Naive thymus-derived CD8-positive, alpha-beta T cell (primary cell): Measurements from ENCODE around the gene TLCD2. TPM values are rescaled to one million over a fixed set of nuclear protein-coding genes. Genes with fewer than 3 reads are reported as not detected.
A peak's percentile ranks its signal among the peaks of the same experiment; 100 is the strongest.
"Not testable (repeated sequence)": the region's sequence is repeated elsewhere in the genome, so short reads cannot be mapped to it uniquely, and the experiment has no call there.

Experiments
- ATAC-seq, 2 donors: fragments of 150-1000 bp; cut with Tn5 transposase in 1 of 2; sonication (Bioruptor Pico), chemical (Tn5 transposase) in 1 of 2; 1 replicate in 1 of 2; 2 replicates in 1 of 2; pipeline ENCODE4 v1.10.0; 2021; ENCODE audit warnings: mild to moderate bottlenecking in 2 of 2, moderate library complexity in 2 of 2
- POLR2A ChIA-PET: fragments of 350-600 bp; sonication (Branson Sonifier 250); formaldehyde crosslinking; loops from one replicate; lab custom pipeline; 2021; ENCODE audit warnings: antibody characterized with exemption; lab: Charles Lee
- DNase-seq, 10 donors: peaks; one replicate each; pipeline versions ENCODE4 v3.0.0 to v3.0.0-alpha.2; 2020 to 2022
- H3K27ac Mint-ChIP-seq, 10 donors: one replicate each; pipeline ENCODE4 v1.8.0; 2020 to 2022; ENCODE audit warnings: mild to moderate bottlenecking in 10 of 10, mixed read lengths in 10 of 10, moderate library complexity in 4 of 10, inconsistent platforms in 1 of 10
- H3K27me3 Mint-ChIP-seq, 5 donors: one replicate each; pipeline ENCODE4 v1.8.0; 2021 to 2022; ENCODE audit warnings: mixed read lengths in 5 of 5
- H3K36me3 Mint-ChIP-seq, 3 donors: one replicate each; pipeline ENCODE4 v1.8.0; 2020 to 2022; ENCODE audit warnings: mixed read lengths in 3 of 3, mild to moderate bottlenecking in 2 of 3, inconsistent platforms in 1 of 3
- H3K4me1 Mint-ChIP-seq, 4 donors: one replicate each; pipeline ENCODE4 v1.8.0; 2021 to 2022; ENCODE audit warnings: mixed read lengths in 4 of 4
- H3K4me3 Mint-ChIP-seq, 10 donors: one replicate each; pipeline ENCODE4 v1.8.0; 2020 to 2022; ENCODE audit warnings: mild to moderate bottlenecking in 10 of 10, mixed read lengths in 10 of 10, moderate library complexity in 6 of 10, inconsistent platforms in 1 of 10
- H3K9me3 Mint-ChIP-seq, 9 donors: one replicate each; pipeline ENCODE4 v1.8.0; 2020 to 2022; ENCODE audit warnings: mixed read lengths in 9 of 9, mild to moderate bottlenecking in 3 of 9, inconsistent platforms in 1 of 9, moderate library complexity in 1 of 9
- polyA plus RNA-seq, 3 donors: library from polyadenylated mRNA; unstranded; fragments of 300-500 nt; fragmentation: Illumina TruSeq; gene quantifications; one replicate each; pipeline ENCODE4 v1.2.3, GENCODE V29; 2021
- total RNA-seq, 8 experiments: library from RNA in 2 of 8; stranded (reverse) in 2 of 8; gene quantifications; one replicate each; pipeline ENCODE4 v1.2.3 and lab custom pipeline; 2021 to 2026

The TLCD2 gene
- total and polyA plus RNA-seq, 5 experiments from 2014 or later = not detected

GRCh38 chr17:1697681-1698080, 12.5 kb downstream of the TLCD2 start:
- H3K27me3 Mint-ChIP-seq = peaks cover 0 to 5% (median 2%) of the 10 kb centered on the region in 5 donors
- no peaks in the 10 kb centered on the region for H3K36me3 Mint-ChIP-seq
- H3K9me3 Mint-ChIP-seq = no peaks in the 10 kb centered on the region
- H3K4me3 Mint-ChIP-seq = no peak overlapping the region
- no peak for ATAC-seq
- peak overlapping the region in 1 of 10 donors; percentile 12 for H3K27ac Mint-ChIP-seq
- H3K4me1 Mint-ChIP-seq = no peaks in the 10 kb centered on the region
- no peak for DNase-seq
- POLR2A ChIA-PET = no interaction called here

GRCh38 chr17:1695365-1695764, 14.8 kb downstream of the TLCD2 start:
- Mint-ChIP-seq H3K4me1 (no peaks in the 10 kb centered on the region), H3K9me3 (peaks cover 0 to 2% (median 0%) of the 10 kb centered on the region in 9 donors), H3K36me3 (no peaks in the 10 kb centered on the region), H3K27ac (no peak overlapping the region), H3K4me3 (no peak overlapping the region), H3K27me3 (peaks cover 0 to 9% (median 4%) of the 10 kb centered on the region in 5 donors)
- ATAC-seq = no peak
- POLR2A ChIA-PET = no interaction called here
- DNase-seq = no peak

- peaks cover 0 to 2% (median 0%) of the 10 kb centered on the region in 9 donors for H3K9me3 Mint-ChIP-seq
- H3K27ac Mint-ChIP-seq = no peak overlapping the region
- no peak for DNase-seq
- ATAC-seq = no peak
- H3K36me3 Mint-ChIP-seq = no peaks in the 10 kb centered on the region
- POLR2A ChIA-PET = interaction anchor here (0.6 kb wide), 1 partner anchor 163 kb away, joined by 3 read pairs; no protein-coding TSS in a partner anchor
- H3K27me3 Mint-ChIP-seq = peaks cover 0 to 9% (median 4%) of the 10 kb centered on the region in 5 donors
- H3K4me3 Mint-ChIP-seq = peak overlapping the region in 1 of 10 donors; percentile 56
- no peaks in the 10 kb centered on the region for H3K4me1 Mint-ChIP-seq
Measured at GRCh38 chr17:1693339-1693738, 16.8 kb downstream of the TLCD2 start.

GRCh38 chr17:1690544-1691221, 19.5 kb downstream of the TLCD2 start:
- DNase-seq (no peak), ATAC-seq (no peak)
- H3K27me3 Mint-ChIP-seq = peaks cover 0 to 9% (median 2%) of the 10 kb centered on the region in 5 donors
- H3K36me3 Mint-ChIP-seq = no peaks in the 10 kb centered on the region
- no peak overlapping the region for H3K4me3 Mint-ChIP-seq
- POLR2A ChIA-PET = interaction anchor here (0.7 kb wide), 2 partner anchors 165 to 463 kb away, joined by 3 to 6 read pairs; no protein-coding TSS in a partner anchor
- H3K27ac Mint-ChIP-seq = peak overlapping the region in 2 of 10 donors; percentile 5 to 32
- peaks cover 0 to 2% (median 0%) of the 10 kb centered on the region in 9 donors for H3K9me3 Mint-ChIP-seq
- H3K4me1 Mint-ChIP-seq = peaks cover 0 to 2% (median under 1%) of the 10 kb centered on the region in 4 donors

- POLR2A ChIA-PET = interaction anchor here (0.7 kb wide), 2 partner anchors 10 to 571 kb away, joined by 4 read pairs; no protein-coding TSS in a partner anchor
- not testable (repeated sequence) for H3K27me3 Mint-ChIP-seq, DNase-seq, H3K27ac Mint-ChIP-seq, ATAC-seq, H3K4me3 Mint-ChIP-seq, H3K9me3 Mint-ChIP-seq
- peaks cover 0 to 12% (median 4%) of the 10 kb centered on the region in 3 donors for H3K36me3 Mint-ChIP-seq
- H3K4me1 Mint-ChIP-seq = peaks cover 14 to 17% (median 16%) of the 10 kb centered on the region in 4 donors
Measured at GRCh38 chr17:1688405-1688804, 21.8 kb downstream of the TLCD2 start.

GRCh38 chr17:1686086-1686485, 24.1 kb downstream of the TLCD2 start:
- peak overlapping the region in 2 of 10 donors; percentile 13 to 18 for H3K4me3 Mint-ChIP-seq
- POLR2A ChIA-PET = no interaction called here
- peaks cover 23 to 39% (median 38%) of the 10 kb centered on the region in 4 donors for H3K4me1 Mint-ChIP-seq
- ATAC-seq (no peak), DNase-seq (no peak)
- peaks cover 0 to 2% (median 0%) of the 10 kb centered on the region in 9 donors for H3K9me3 Mint-ChIP-seq
- peak overlapping the region in 8 of 10 donors; percentile 16 to 87 (median 74) for H3K27ac Mint-ChIP-seq
- H3K27me3 Mint-ChIP-seq = no peaks in the 10 kb centered on the region
- peaks cover 9 to 33% (median 10%) of the 10 kb centered on the region in 3 donors for H3K36me3 Mint-ChIP-seq

GRCh38 chr17:1684378-1685189, 25.6 kb downstream of the TLCD2 start, which contains the start of gene PRPF8:
TSS of gene PRPF8 (minus strand) at chr17:1684867. CDS start at chr17:1684571, 296 bp downstream.
- H3K4me1 Mint-ChIP-seq = peaks cover 32 to 54% (median 49%) of the 10 kb centered on the region in 4 donors
- H3K4me3 Mint-ChIP-seq = peak within 1 kb of the TSS; percentile 96 to 100 (median 99)

GRCh38 chr17:1683459-1683858, 26.7 kb downstream of the TLCD2 start:
- no peaks in the 10 kb centered on the region for H3K9me3 Mint-ChIP-seq
- POLR2A ChIA-PET = interaction anchor here (0.7 to 2.7 kb wide), 15 partner anchors 10 to 718 kb away, joined by 3 to 22 read pairs (median 7); partner anchors contain the start of genes MNT, RILP and TLCD2
- peaks cover 9 to 60% (median 26%) of the 10 kb centered on the region in 3 donors for H3K36me3 Mint-ChIP-seq
- no peak for ATAC-seq
- DNase-seq = no peak
- H3K27ac Mint-ChIP-seq = peak overlapping the region; percentile 97 to 100 (median 100)
- no peaks in the 10 kb centered on the region for H3K27me3 Mint-ChIP-seq
- H3K4me3 Mint-ChIP-seq = peak overlapping the region; percentile 96 to 100 (median 99)
- H3K4me1 Mint-ChIP-seq = peaks cover 32 to 59% (median 49%) of the 10 kb centered on the region in 4 donors

More at GRCh38 chr17:1684378-1685189, 25.6 kb downstream of the TLCD2 start, which contains the start of gene PRPF8:
- H3K9me3 Mint-ChIP-seq = no peaks in the 10 kb centered on the region
- H3K27ac Mint-ChIP-seq = peak within 1 kb of the TSS; percentile 97 to 100 (median 100)
- no peaks in the 10 kb centered on the region for H3K27me3 Mint-ChIP-seq
- peak; percentile 95 to 99 (median 98) for DNase-seq
- POLR2A ChIA-PET = interaction anchor here (0.6 to 2.7 kb wide), 23 partner anchors 11 to 717 kb away, joined by 3 to 22 read pairs (median 4); partner anchors contain the start of genes MNT, RILP, SMYD4 and TLCD2
- peak; percentile 96 to 97 for ATAC-seq
- H3K36me3 Mint-ChIP-seq = peaks cover 9 to 48% (median 23%) of the 10 kb centered on the region in 3 donors

- ATAC-seq (no peak), DNase-seq (no peak)
- Mint-ChIP-seq H3K4me3 (no peak overlapping the region), H3K9me3 (no peaks in the 10 kb centered on the region), H3K36me3 (peaks cover 6 to 95% (median 46%) of the 10 kb centered on the region in 3 donors), H3K4me1 (peaks cover 12 to 45% (median 17%) of the 10 kb centered on the region in 4 donors), H3K27me3 (no peaks in the 10 kb centered on the region), H3K27ac (no peak overlapping the region)
- POLR2A ChIA-PET = interaction anchor here (1.0 kb wide), 1 partner anchor 27 kb away, joined by 3 read pairs; the partner anchor contains the start of gene RILP
Measured at GRCh38 chr17:1676401-1676800, 33.8 kb downstream of the TLCD2 start.

- Mint-ChIP-seq H3K27ac (peak overlapping the region in 2 of 10 donors; percentile 12 to 30), H3K4me3 (no peak overlapping the region), H3K4me1 (peaks cover 14 to 44% (median 24%) of the 10 kb centered on the region in 4 donors), H3K27me3 (no peaks in the 10 kb centered on the region), H3K9me3 (no peaks in the 10 kb centered on the region), H3K36me3 (peaks cover 6 to 95% (median 37%) of the 10 kb centered on the region in 3 donors)
- DNase-seq (no peak), ATAC-seq (no peak)
- POLR2A ChIA-PET = interaction anchor here (1.5 to 3.9 kb wide), 2 partner anchors 11 to 24 kb away, joined by 5 to 13 read pairs; partner anchors contain the start of gene PRPF8
Measured at GRCh38 chr17:1673041-1673785, 37.0 kb downstream of the TLCD2 start.

GRCh38 chr17:1663934-1664333, 46.2 kb downstream of the TLCD2 start:
- Mint-ChIP-seq H3K36me3 (peaks cover 9 to 96% (median 15%) of the 10 kb centered on the region in 3 donors), H3K27ac (peak overlapping the region in 3 of 10 donors; percentile 3 to 51 (median 19)), H3K4me1 (peaks cover 3 to 22% (median 16%) of the 10 kb centered on the region in 4 donors)
- DNase-seq, H3K4me3 Mint-ChIP-seq, H3K9me3 Mint-ChIP-seq, H3K27me3 Mint-ChIP-seq, ATAC-seq: not testable (repeated sequence)
- POLR2A ChIA-PET = interaction anchor here (1.2 to 1.3 kb wide), 2 partner anchors 16 to 20 kb away, joined by 4 read pairs; no protein-coding TSS in a partner anchor
